ENCODE results near the gene STRN4. TPM values are rescaled to one million over a fixed set of nuclear protein-coding genes. Genes with fewer than 3 reads are reported as not detected.

Gene STRN4
- total and polyA plus RNA-seq, 9 of the 15 experiments (the other 6 are each of a cell fraction or from before 2014, with no cell fraction given): 0.62 to 83.7 (median 36.9) TPM

- no peak for TF ChIP-seq CBFA2T3 (IDR thresholded peaks at IDR 0.05)
- TF ChIP-seq YY1 (IDR thresholded peaks at IDR 0.05; ENCODE audit: borderline replicate concordance in 1 of 3, control insufficient read depth in 1 of 3, extremely low read depth in 1 of 3, insufficient read depth in 3 of 3, insufficient read length in 1 of 3, insufficient replicate concordance in 2 of 3, low read depth in 1 of 3, low read length in 2 of 3): peak; percentile 48 to 91 (median 77)
- TF ChIP-seq ZZZ3 (IDR thresholded peaks at IDR 0.05): no peak
- no peak for TF ChIP-seq ZBTB5 (IDR thresholded peaks at IDR 0.05)
- TF ChIP-seq JUN (IDR thresholded peaks at IDR 0.05; ENCODE audit: borderline replicate concordance, low read depth, low read length): no peak
- no peak for TF ChIP-seq JUN (CRISPR knock-in tag; IDR thresholded peaks at IDR 0.05; ENCODE audit: borderline replicate concordance)
- no peak for TF ChIP-seq ZNF23 (CRISPR knock-in tag; IDR thresholded peaks at IDR 0.05)
- no peak for TF ChIP-seq ZNF395 (CRISPR knock-in tag; IDR thresholded peaks at IDR 0.05)
- TF ChIP-seq NRF1 (conservative IDR thresholded peaks at IDR 0.05 in 1 of 2, IDR thresholded peaks at IDR 0.05 in 1 of 2): no peak
- TF ChIP-seq EWSR1 (IDR thresholded peaks at IDR 0.05; ENCODE audit: borderline replicate concordance, low read depth, partially characterized antibody): no peak
- no peak for TF ChIP-seq IRF1 (CRISPR knock-in tag; IDR thresholded peaks at IDR 0.05; ENCODE audit: borderline replicate concordance)
- TF ChIP-seq JUND (IDR thresholded peaks at IDR 0.05; ENCODE audit: borderline replicate concordance, low read depth, low read length): peak; percentile 26; the same call in 1 of the 2 replicates
- no peak for TF ChIP-seq JUND (tag; IDR thresholded peaks at IDR 0.05; ENCODE audit: borderline replicate concordance, low read depth, low read length)
Observed at GRCh38 chr19:46704379-46705076, 41.7 kb downstream of the STRN4 start (continued).
